SW 1271 (cell line): ENCODE results near the gene SPDYE9.
"Not testable (repeated sequence)": the region's sequence is repeated elsewhere in the genome, so short reads cannot be mapped to it uniquely, and the experiment has no call there.

Experiments used
- DNase-seq, 2 experiments: peaks; one replicate each; lab custom pipeline; 2025; lab: John Stamatoyannopoulos, UW

SPDYE9 gene

GRCh38 chr7:73085938-73086337, at the start of gene SPDYE9:
Gene SPDYE9, minus strand, starts transcription at chr7:73086038. Its CDS starts 1,800 bp downstream, at chr7:73084238.
- DNase-seq: not testable (repeated sequence)

- DNase-seq: not testable (repeated sequence)
Observed at GRCh38 chr7:73134866-73135265, 49.0 kb upstream of the SPDYE9 start.

GRCh38 chr7:73132651-73133217, 46.9 kb upstream of the SPDYE9 start:
- not testable (repeated sequence) for DNase-seq

- not testable (repeated sequence) for DNase-seq
Observed at GRCh38 chr7:73130612-73131011, 44.8 kb upstream of the SPDYE9 start.

GRCh38 chr7:73124126-73124525, 38.3 kb upstream of the SPDYE9 start:
- DNase-seq: not testable (repeated sequence)

- DNase-seq: not testable (repeated sequence)
Observed at GRCh38 chr7:73122778-73123447, 37.1 kb upstream of the SPDYE9 start.

GRCh38 chr7:73118155-73118554, 32.3 kb upstream of the SPDYE9 start:
- DNase-seq: not testable (repeated sequence)

GRCh38 chr7:73057811-73058210, 28.0 kb downstream of the SPDYE9 start, which contains the start of gene SPDYE11:
Gene SPDYE11, minus strand, starts transcription at chr7:73057911. Its CDS starts 1,800 bp downstream, at chr7:73056111.
- DNase-seq: not testable (repeated sequence)

- not testable (repeated sequence) for DNase-seq
Observed at GRCh38 chr7:73029666-73030065, 56.2 kb downstream of the SPDYE9 start, which contains the start of gene SPDYE8. Gene SPDYE8, minus strand, starts transcription at chr7:73029766. Its CDS starts 1,800 bp downstream, at chr7:73027966.
